Limb (tissue), 2 donors: ENCODE data around the gene SNTG2.

ENCODE experiments used
- DNase-seq, 2 donors: peaks; one replicate each; pipeline ENCODE4 v3.0.0-alpha.2; 2016; ENCODE audit errors: extremely low spot score in 2 of 2

Gene SNTG2

GRCh38 chr2:1309507-1309906 lies 358.9 kb downstream of the SNTG2 start:
- DNase-seq, result no peak

GRCh38 chr2:1310202-1310601 lies 359.6 kb downstream of the SNTG2 start:
- DNase-seq, result no peak

DNA sequence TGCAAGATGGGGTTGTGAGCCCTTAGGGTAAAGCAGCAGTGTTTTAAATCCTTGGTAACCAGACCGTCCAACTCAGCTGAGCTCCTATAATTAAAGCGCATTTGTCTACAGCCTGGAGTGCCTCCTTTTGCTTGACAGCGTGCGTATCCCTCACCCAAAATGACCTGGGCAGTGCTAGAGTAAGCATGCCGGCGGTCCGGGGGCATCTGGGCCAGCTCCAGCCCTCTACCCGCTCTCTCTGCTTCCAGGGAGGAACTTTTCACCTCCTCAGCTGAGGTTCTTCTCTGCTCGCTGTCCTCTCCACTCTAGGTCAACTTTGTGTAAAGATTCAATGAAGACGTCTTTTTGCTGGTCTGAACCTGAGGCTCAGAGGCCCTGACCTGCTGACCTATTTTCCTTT lies 360.2 kb downstream of the SNTG2 start:
- DNase-seq, result no peak

DNA sequence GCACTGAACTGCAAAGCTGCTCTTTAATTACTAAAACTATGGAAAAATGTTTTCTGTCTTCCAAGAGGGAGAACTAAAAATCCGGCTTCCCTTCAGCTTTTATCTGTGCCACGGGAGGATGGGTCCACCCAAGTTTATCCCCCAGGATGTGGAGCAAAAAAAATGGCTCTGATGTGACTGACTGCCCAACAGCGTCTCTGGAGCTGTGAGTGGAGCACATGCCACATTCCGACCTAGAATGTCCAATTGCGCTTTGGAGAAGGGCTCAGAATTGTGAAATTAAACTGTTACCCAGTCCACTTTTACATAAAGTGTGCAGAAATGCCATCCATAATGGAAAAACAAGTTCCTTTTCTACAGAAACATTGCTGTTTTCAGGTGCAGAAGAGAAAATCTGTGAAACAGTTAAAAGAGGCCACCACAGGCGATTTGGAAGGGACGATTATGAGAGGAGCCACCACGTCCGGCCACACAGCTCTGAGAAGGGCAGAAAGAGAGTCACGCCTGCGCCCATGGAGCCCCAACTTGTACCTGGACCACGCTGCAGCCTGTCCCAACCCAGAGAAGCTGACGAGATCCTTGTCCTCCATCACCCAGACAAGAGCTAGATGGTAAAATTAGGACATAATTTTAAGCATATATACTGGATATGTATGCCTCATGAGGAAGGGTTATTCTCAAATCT lies 362.7 kb downstream of the SNTG2 start:
- DNase-seq, result no peak

GRCh38 chr2:1314254-1314653 lies 363.6 kb downstream of the SNTG2 start:
- DNase-seq, result no peak

- no peak for DNase-seq
These were observed 367.8 kb downstream of the SNTG2 start for GRCh38 chr2:1318366-1319009.

DNA sequence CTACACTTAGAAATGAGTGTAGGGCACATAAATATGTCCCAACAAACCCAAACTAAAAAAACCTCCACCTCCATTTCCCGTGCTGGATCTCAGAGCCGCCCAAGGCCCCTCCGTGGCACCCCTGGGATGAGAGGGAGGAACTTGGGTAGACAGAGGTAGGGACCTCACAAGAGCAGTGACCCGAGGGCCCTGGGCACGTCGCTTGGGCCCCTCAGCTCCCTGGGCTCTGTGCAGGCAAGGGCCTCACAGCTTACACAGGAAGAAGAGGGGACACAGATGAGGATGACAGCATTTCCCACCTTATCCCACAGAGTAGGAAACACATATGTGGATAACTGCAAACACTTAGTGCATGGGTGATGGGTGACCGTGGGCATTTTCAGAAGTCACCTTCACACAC lies 368.7 kb downstream of the SNTG2 start:
- DNase-seq, result no peak

- no peak for DNase-seq
These were observed 370.7 kb downstream of the SNTG2 start for GRCh38 chr2:1321321-1321720.

- DNase-seq, result no peak
These were observed 374.2 kb downstream of the SNTG2 start for GRCh38 chr2:1324884-1325283.

- DNase-seq, result no peak
These were observed 378.0 kb downstream of the SNTG2 start for GRCh38 chr2:1328684-1329083.

- DNase-seq, result no peak
These were observed 388.9 kb downstream of the SNTG2 start for GRCh38 chr2:1339388-1340140.

GRCh38 chr2:1340141-1340512 lies 389.5 kb downstream of the SNTG2 start:
- DNase-seq, result no peak

DNA sequence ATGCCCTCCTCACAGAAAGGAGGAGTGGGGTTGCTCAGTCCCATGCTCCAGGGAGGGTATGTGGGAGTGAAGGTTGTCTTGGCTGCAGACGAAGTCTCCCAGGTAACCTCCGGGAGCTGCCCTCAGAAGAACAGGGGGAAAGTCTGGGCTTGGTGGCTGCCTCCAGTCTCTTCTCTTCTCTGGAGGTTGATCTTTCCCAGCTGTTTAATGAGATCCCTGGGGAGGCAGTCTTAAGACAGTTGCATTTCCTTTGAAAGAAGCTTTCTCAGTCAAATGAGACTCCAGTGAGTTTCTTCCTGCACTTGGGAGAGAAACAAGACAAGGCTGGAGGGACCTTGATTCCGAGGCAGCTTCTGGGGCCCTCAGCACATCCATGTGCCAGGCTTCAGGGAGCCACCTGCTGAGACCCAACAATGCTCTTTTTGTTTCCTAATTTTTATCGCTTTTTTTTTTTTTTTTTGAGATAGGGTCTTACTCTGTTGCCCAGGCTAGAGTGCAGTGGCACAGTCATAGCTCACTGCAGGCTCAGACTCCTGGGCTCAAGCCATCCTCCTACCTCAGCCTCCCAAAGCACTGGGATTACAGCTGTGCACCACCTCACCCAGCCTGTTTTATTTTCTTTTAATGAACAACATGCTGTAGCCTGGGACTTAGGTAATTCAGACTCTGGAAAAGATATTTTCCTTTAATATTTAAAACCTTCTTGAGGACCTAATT lies 390.9 kb downstream of the SNTG2 start:
- DNase-seq, result no peak

DNA sequence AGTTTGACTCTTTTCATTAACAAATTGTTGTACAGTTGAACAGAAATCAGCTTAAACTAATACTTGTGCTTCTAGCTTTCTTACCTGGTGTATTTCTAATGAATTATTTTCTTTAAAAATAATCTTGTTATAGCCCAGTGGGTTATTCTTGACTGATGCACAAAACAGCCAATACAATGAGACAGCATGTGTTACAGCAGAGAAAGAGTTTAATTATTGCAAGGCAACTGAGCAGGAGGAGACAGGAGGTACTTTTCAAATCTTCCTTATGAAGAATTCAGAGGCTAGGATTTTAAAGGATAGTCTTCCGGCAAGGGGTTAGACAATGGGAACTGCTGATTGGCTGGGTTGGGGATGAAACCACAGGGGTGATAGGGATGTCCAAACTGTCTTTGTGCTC lies 398.1 kb downstream of the SNTG2 start:
- no peak for DNase-seq

- DNase-seq, result no peak
These were observed 399.5 kb downstream of the SNTG2 start for GRCh38 chr2:1350111-1350510.

DNA sequence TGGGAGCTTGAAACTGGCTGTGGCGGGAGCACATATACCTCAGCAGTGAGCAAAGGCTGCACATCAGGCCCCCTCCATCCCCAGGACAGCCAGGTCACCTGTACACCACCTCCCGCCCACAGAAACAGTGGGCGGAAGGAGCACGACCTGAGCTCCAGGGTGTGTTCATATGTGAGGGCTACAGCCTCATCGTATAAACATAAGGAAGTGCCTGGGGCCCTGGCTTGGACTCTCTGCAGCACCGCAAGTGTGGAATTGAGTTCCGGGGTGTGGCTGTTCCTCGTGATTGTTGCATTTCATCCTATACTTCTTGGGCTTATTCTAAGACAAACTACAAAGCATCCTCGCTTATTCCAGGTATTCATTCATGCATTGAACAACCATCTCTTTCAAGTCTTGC lies 402.5 kb downstream of the SNTG2 start:
- DNase-seq, result no peak

GRCh38 chr2:1353543-1353942 lies 402.9 kb downstream of the SNTG2 start:
- DNase-seq, result no peak

DNA sequence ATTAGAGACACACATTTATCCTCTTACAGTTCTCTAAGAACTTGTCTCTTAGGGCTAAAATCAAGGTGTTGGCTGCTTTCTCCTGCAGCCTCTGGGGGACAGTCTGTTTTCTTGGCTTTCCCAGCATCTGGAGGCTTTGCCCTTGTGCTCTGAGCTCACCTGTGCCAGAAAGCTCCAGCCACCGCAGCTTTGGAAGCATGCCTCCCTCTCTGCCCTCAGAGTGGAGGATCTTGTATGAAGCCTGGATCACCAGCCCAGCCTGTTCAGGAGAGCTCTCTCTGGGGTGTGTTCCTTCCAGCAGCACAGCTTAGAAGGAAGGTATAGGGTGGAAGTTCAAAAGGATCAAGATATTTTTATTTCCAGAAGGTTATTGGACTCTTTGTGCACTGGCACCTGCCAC lies 409.5 kb downstream of the SNTG2 start:
- DNase-seq, result no peak

- no peak for DNase-seq
These were observed 410.1 kb downstream of the SNTG2 start for GRCh38 chr2:1360557-1361250.

DNA sequence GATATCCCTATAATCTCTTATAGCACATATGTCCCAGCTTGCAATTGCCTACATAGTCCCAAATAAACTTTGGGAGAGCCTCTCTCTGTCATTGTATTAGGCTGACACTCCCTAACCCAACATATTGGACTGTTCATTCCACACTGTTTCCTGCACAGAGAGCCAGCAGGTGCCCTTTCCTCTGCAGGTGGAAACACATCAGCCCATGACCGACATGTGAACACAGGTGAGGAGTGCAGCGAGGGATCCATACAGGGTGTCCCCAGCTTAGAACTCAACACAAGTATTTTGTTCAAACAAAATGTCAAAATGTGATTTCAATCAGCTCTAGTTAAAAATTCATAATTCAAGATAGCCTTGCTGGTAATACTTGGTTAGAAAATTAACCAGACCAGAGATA lies 412.7 kb downstream of the SNTG2 start:
- no peak for DNase-seq

DNA sequence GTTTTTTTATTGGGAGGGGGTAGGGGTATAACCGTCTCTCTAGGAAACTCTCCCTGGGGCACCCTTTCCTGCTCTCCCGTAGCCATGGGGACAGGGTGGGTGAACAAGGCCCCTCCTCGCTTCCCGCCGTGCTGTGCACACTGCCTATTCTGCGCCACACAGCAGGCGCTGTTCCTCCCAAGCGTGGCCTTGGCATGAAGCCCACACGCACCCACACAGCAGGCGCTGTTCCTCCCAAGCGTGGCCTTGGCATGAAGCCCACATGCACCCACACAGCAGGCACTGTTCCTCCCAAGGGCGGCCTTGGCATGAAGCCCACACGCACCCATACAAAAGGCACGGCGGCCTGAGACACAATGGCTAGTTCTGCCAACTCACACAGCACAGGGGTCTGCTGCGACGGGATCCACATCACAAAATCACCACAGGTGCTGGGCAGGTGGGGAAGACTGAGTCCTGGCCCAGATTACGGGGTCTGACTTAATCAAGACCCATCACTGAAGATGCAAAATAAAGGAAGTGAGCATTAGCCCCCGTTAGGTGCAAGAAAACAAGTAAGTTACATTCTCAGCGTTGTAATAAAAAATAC lies 416.0 kb downstream of the SNTG2 start:
- DNase-seq, result peak in 1 of 2 donors; percentile 40
